ENCODE data around the gene KSR2.
"Not testable (repeated sequence)": the region's sequence is repeated elsewhere in the genome, so short reads cannot be mapped to it uniquely, and the experiment has no call there.

KSR2 gene

GRCh38 chr12:117968826-117969659 lies at the start of gene KSR2:
Gene KSR2, minus strand, starts transcription at chr12:117968990. Its CDS starts 735 bp downstream, at chr12:117968255.
- peak; percentile 45 to 56 for DNase-seq (ENCODE audit: low read depth in 2 of 2)

DNA sequence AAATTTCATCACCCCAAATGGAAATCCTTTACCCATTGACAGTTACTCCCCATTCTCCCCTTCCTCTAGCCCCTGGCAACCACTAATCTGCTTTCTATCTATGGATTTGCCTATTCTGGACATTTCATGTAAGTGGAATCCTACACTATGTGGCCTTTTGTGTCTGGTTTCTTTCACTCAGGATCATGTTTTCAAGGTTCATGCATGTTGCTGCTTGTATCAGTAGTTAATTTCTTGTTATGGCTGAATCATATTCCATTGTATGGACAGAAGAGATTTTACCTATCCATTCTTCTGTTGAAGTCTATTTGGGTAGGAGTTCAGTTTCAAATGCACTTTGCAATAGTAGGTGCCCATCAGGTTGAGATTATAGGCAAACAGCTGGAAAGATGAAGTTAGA lies 49.1 kb upstream of the KSR2 start:
- DNase-seq (ENCODE audit: low read depth in 2 of 2), result no peak

DNA sequence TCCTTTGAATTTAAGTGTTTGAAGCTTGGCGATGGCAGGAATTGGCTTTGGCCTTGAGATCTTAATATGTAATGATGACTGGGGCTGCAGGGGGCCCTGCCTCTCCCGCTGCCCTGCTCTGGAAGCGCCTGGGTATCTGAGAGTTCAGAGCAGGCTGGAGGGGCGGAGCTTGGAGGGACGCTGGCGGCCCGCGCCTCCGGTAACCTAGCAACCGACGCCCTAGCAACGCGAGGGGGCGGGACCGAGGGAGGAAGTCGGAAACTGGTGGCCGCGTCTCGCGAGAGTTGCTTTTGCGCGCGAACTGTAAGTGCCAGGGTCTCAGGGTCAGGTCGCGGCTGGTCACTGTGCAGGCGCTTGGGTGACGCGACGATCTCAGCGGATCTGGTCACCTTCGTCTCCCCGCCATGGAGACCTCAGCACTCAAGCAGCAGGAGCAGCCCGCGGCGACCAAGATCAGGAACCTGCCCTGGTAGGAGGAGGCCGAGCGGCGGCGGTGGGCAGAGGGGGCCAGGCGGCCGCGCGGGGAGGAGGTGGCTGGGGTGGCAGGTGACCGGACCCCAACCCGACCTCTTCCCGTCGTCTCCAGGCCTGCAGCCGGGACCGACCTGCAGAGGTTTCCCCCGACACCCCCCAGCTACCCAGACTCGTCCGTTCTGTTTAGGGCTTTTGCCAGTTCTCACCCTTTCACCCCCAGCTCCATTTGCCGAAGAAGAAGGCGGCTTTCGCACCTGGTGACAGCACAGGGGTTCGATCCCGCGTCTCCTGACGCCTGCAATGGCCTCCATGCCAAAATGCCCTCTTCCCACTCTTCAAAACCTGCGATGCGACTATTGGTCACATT lies 47.9 kb upstream of the KSR2 start, which contains the start of gene RFC5:
Gene RFC5 (plus strand): TSS at position 280 of the 841 bp plus-strand sequence. CDS start 125 bp downstream, at position 405.
- DNase-seq (ENCODE audit: low read depth in 2 of 2), result peak; percentile 95 to 97

GRCh38 chr12:118015944-118016343 lies 47.2 kb upstream of the KSR2 start:
- DNase-seq (ENCODE audit: low read depth in 2 of 2), result no peak

DNA sequence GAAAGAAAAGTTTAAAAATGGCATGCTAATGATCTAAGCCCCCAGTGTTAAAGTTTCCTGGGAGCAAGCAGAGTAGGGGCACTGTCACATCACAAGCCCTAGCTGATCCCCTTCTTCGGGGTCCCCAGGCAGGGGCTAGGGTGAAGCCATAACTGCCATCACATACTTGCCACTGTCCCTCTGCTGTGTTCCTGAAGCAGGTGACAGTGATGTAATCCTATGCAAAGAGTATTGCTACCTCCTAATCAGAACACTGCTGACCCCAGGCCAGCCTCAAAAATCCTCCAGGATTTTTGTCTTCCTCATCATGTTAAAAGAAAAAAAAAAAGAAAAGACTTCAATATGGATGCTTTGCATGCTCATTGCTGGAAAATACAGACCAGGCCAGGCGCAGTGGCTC lies 46.5 kb upstream of the KSR2 start:
- DNase-seq (ENCODE audit: low read depth in 2 of 2), result no peak

DNA sequence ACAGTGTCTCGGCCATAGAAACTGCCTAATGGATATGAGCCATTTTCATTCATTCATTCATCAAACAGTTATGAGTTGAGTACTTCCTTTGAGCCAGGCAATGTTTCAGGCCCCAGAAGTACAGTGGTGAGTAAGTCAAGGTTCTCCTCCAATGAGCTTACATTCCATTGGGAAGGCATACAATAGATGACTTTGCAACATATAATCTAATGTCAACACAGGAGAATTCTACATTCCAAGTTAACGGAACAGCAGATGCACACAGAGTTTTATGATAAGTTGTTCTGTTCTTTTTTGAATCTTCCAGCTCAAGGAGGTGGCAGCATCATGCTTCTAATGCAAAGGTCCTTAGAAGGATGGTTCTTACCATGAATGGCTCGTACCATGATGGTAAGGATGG lies 44.5 kb upstream of the KSR2 start:
- no peak for DNase-seq (ENCODE audit: low read depth in 2 of 2)

- DNase-seq (ENCODE audit: low read depth in 2 of 2), result no peak
Measured at GRCh38 chr12:118011961-118012360, 43.2 kb upstream of the KSR2 start.

GRCh38 chr12:118011377-118011776 lies 42.6 kb upstream of the KSR2 start:
- no peak for DNase-seq (ENCODE audit: low read depth in 2 of 2)

DNA sequence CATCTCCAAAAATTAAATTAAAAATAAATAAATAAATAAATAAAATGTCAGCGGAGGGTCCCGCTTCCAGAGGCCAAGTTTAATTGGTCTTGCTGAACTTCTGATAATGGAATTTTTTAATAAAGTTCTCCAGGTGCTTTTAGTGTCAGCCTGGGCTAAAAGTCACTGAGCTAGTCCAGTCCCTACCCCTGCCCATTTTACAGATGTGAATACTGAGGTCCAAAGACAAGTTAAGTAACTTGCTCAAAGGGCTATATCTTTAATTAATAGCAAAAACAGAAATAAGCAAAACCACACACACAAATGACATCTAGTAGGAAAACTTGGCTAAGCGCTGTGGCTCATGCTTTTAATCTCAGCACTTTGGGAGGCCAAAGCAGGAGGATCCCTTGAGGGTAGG lies 42.1 kb upstream of the KSR2 start:
- DNase-seq (ENCODE audit: low read depth in 2 of 2), result no peak

- not testable (repeated sequence) for DNase-seq (ENCODE audit: low read depth in 2 of 2)
Measured at GRCh38 chr12:117999806-118000205, 31.0 kb upstream of the KSR2 start.

DNA sequence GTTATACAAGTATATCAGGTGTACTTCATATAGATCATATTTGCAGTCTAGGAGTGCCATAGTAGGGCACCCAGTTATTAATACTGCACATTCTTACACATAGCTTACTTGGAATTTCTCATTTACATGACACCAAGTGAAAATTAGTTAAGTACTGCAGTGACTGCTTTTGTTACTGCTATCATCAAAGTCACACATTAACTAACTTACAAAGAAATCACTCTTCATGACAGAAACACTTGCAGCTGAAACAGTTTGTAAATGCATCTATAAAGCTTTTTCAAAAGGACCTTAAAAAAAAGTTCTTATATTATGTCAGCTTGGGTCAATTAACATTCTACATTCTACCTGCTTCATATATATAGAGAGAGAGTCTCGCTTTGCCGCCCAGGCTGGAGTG lies 29.9 kb upstream of the KSR2 start:
- DNase-seq (ENCODE audit: low read depth in 2 of 2), result no peak

DNA sequence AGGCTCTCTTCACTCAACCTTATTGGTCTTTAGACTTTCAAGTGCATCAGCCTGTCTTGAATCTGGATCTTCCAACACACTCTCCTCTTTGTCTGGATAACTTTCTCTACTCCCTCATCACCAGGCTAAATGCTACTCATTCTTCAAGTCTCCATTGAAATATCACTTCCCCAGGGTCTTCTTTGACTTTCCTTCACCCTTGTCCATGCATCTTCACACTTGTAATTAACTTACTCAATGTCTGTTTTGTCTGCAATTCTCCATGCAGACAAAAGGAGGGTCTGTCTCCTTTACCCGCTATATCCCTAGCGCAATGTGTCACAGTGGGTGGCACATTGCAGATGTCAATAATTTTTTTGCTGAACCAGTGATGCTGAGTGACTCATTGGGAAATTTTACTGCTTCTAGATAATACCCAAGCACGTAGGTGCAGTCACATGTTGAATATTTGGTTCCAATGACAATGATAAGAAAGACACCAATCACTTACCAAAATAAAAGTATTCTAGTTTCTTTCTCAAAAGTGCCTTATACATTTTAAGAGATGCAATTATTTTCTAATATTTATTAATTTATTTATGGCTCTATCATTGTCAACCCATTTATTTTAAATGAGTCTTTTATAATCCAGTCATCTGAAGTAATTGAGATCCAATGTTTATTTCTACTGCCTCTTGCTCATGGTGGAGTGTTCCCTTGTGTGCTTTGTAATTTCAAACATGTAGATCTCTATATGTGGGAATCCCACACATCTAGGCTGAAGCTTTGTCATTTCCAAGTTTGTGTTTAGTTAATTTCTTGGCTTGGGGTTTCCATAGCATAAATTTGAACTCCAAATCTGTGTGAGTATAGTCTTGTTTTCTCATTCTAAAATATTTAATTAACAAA lies 26.0 kb upstream of the KSR2 start:
- DNase-seq (ENCODE audit: low read depth in 2 of 2), result no peak

GRCh38 chr12:117986705-117987469 lies 18.1 kb upstream of the KSR2 start:
- DNase-seq (ENCODE audit: low read depth in 2 of 2), result no peak

- no peak for DNase-seq (ENCODE audit: low read depth in 2 of 2)
Measured at GRCh38 chr12:117985182-117985581, 16.4 kb upstream of the KSR2 start.

DNA sequence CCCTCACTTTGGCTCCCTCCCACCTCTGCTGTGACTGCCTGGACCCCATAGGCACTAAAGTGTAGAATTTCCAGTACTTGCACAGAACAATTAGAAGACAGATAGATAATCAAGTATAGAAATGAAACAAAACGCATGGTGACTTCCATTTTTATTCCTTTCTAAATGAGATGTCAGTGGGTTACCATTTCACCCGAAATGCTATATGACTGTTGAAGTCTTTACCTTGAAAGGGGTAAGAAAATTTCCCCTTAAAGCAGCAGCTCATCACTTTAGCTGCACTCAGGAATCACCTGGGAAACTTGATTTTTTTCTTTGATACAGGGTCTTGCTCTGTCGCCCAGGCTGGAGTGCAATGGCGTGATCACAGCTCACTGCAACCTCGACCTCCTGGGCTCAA lies 12.5 kb upstream of the KSR2 start:
- no peak for DNase-seq (ENCODE audit: low read depth in 2 of 2)

DNA sequence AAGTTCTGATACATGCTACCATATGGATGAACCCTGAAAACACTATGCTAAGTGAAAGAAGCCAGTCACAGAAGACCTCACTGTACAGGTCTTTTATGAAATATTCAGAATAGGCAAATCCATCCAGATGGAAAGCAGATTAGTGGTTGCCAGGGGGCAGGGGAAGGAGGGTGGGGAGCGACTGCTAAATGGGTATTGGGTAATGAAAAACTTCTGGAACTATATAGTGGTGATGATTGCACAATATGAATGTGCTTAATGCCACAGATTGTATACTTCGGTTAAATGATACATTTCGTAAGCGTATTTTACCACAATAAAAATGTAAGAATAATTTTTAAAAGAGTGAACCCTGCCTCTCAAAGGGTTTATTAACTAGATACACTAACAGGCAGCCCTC lies 11.8 kb upstream of the KSR2 start:
- no peak for DNase-seq (ENCODE audit: low read depth in 2 of 2)

- DNase-seq (ENCODE audit: low read depth in 2 of 2), result no peak
Measured at GRCh38 chr12:117977373-117977772, 8.6 kb upstream of the KSR2 start.

DNA sequence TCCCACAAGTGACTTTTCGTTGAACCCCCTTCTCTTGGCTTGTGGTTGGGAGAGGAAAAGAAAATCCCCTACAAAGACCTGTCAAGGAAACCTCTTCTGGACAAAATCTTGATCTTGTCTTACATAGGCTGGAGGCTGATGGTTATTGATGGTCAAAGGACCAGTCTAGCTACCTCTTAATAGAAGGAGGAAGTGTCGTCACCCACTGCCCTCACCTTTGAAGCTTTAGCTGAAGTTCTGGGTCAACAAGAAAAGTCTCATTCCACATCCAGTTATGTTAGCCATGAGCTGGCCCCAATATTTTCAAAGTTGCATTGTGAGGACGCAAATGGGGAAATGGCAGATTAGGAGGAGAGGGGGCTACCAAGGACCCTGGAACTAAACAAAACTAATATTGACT lies 6.2 kb upstream of the KSR2 start:
- DNase-seq (ENCODE audit: low read depth in 2 of 2), result no peak

- DNase-seq (ENCODE audit: low read depth in 2 of 2), result no peak
Measured at GRCh38 chr12:117972301-117972700, 3.5 kb upstream of the KSR2 start.

- no peak for DNase-seq (ENCODE audit: low read depth in 2 of 2)
Measured at GRCh38 chr12:117970334-117970733, 1.5 kb upstream of the KSR2 start.

DNA sequence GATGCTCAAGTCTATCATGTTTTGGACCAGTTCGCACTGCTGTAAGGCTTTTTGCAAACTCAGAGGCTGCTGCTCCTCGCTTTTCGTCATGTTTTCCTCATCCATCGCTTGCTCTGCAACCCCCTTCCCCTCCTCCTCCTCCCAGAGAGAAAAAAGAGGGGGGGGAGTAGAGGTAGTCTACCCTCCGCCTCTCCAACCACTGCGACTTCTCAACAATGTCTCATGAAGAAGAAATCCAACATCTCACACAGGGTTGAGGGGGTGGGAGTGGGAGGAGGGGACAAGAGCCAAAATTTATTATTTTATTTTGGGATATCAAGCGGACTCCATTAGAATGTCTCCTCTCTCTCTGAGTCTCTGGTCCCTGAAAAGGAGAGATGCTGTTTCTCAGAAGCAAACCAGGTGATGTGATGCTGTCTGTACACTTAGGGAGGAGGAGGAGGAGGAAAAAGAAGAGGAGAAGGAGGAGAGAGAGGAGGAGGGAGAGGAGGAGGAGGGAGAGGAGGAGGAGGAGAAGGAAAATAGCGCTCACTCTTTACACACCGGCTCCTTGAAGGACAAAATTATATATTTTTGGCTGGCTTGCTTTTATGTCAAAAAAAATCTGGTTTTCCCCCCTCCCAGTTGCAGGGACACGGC lies 520 bp downstream of the KSR2 start:
- no peak for DNase-seq (ENCODE audit: low read depth in 2 of 2)
